Neuronal stem cell (in vitro differentiated cells): ENCODE results near the gene RING1.

ENCODE experiments used
- DNase-seq: peaks from one replicate; pipeline ENCODE4 v3.0.0-alpha.2; 2013; ENCODE audit warnings: low spot score
- H2AFZ ChIP-seq: one replicate; pipeline ENCODE4 v1.6.1; 2013; ENCODE audit warnings: mild to moderate bottlenecking, low read length, inconsistent platforms
- H2AK5ac ChIP-seq: 2 replicates; pipeline ENCODE4 v1.6.1; 2013; ENCODE audit warnings: low read depth, mild to moderate bottlenecking, inconsistent platforms, low read length, moderate library complexity, mixed read lengths
- H2BK120ac ChIP-seq: 2 replicates; pipeline ENCODE4 v1.6.1; 2013; ENCODE audit warnings: low read depth, mild to moderate bottlenecking, inconsistent platforms, low read length, moderate library complexity, mixed read lengths
- H2BK12ac ChIP-seq: one replicate; pipeline ENCODE4 v1.6.1; 2013; ENCODE audit warnings: low read length, inconsistent platforms
- H2BK15ac ChIP-seq: 2 replicates; pipeline ENCODE4 v1.6.1; 2013; ENCODE audit warnings: mild to moderate bottlenecking, low read length, inconsistent platforms, mixed read lengths
- H2BK5ac ChIP-seq: one replicate; pipeline ENCODE4 v1.6.1; 2013; ENCODE audit warnings: inconsistent platforms, mild to moderate bottlenecking, low read length, moderate library complexity
- H3K14ac ChIP-seq: one replicate; pipeline ENCODE4 v1.6.1; 2013; ENCODE audit warnings: low read length, inconsistent platforms
- H3K18ac ChIP-seq: 2 replicates; pipeline ENCODE4 v1.6.1; 2013; ENCODE audit warnings: low read length, inconsistent platforms
- H3K23ac ChIP-seq: 2 replicates; pipeline ENCODE4 v1.6.1; 2013; ENCODE audit warnings: low read depth, mild to moderate bottlenecking, mixed read lengths, low read length, inconsistent platforms; ENCODE audit not compliant: poor library complexity
- H3K27ac ChIP-seq: replicated peaks from 3 replicates; pipeline ENCODE4 v1.5.1; 2013; ENCODE audit warnings: low read length, inconsistent platforms
- H3K27me3 ChIP-seq, 3 experiments: 2 replicates each; pipeline ENCODE4 v1.6.1; 2013; ENCODE audit warnings: low read length in 3 of 3, mild to moderate bottlenecking in 2 of 3, inconsistent platforms in 1 of 3, low read depth in 1 of 3, mixed read lengths in 1 of 3, moderate library complexity in 1 of 3; ENCODE audit not compliant: control insufficient read depth in 3 of 3, insufficient read depth in 3 of 3
- H3K36me3 ChIP-seq, 2 donors: replicated peaks in 1 of 2; 2 replicates each; pipeline ENCODE4 v1.6.1; 2013; ENCODE audit warnings: low read length in 2 of 2; ENCODE audit not compliant: control insufficient read depth in 2 of 2, insufficient read depth in 2 of 2
- H3K4ac ChIP-seq: 2 replicates; pipeline ENCODE4 v1.6.1; 2013; ENCODE audit warnings: inconsistent platforms, mild to moderate bottlenecking, low read length, moderate library complexity
- H3K4me1 ChIP-seq, 2 donors: 1 replicate in 1 of 2; 2 replicates in 1 of 2; pipeline ENCODE4 v1.6.1; 2013; ENCODE audit warnings: low read length in 2 of 2, low read depth in 1 of 2; ENCODE audit not compliant: control insufficient read depth in 2 of 2, insufficient read depth in 1 of 2
- H3K4me2 ChIP-seq: one replicate; pipeline ENCODE4 v1.6.1; 2013; ENCODE audit warnings: mild to moderate bottlenecking, low read length, inconsistent platforms; ENCODE audit not compliant: insufficient read depth, poor library complexity, severe bottlenecking
- H3K4me3 ChIP-seq, 2 donors: 2 replicates each; pipeline ENCODE4 v1.5.1; 2013; ENCODE audit warnings: low read length in 2 of 2, mild to moderate bottlenecking in 2 of 2, inconsistent platforms in 1 of 2, moderate library complexity in 1 of 2
- H3K79me1 ChIP-seq: one replicate; pipeline ENCODE4 v1.6.1; 2013; ENCODE audit warnings: low read depth, mild to moderate bottlenecking, inconsistent platforms, low read length, moderate library complexity
- H3K9ac ChIP-seq: one replicate; pipeline ENCODE4 v1.6.1; 2013; ENCODE audit warnings: mild to moderate bottlenecking, low read depth, low read length, inconsistent platforms; ENCODE audit not compliant: poor library complexity
- H3K9me3 ChIP-seq, 2 donors: replicated peaks in 1 of 2; 2 replicates each; pipeline versions ENCODE3 to v1.6.1; 2013; ENCODE audit warnings: low read length in 2 of 2, mild to moderate bottlenecking in 2 of 2, inconsistent platforms in 1 of 2, low read depth in 1 of 2, mixed read lengths in 1 of 2, moderate library complexity in 1 of 2; ENCODE audit not compliant: control insufficient read depth in 2 of 2, insufficient read depth in 1 of 2
- H4K8ac ChIP-seq: one replicate; pipeline ENCODE4 v1.6.1; 2013; ENCODE audit warnings: low read depth, mild to moderate bottlenecking, inconsistent platforms, low read length, moderate library complexity
- H4K91ac ChIP-seq: one replicate; pipeline ENCODE4 v1.6.1; 2013; ENCODE audit warnings: low read length, low read depth, mild to moderate bottlenecking, inconsistent platforms; ENCODE audit not compliant: poor library complexity
- WGBS, 2 donors: extraction: QIAGEN DNeasy Blood & Tissue Kit; methylation state at CpG; one replicate each; pipeline ENCODE4 v1.1.7; 2013; ENCODE audit warnings: missing lambda C conversion rate in 2 of 2, mixed read lengths in 1 of 2; ENCODE audit not compliant: insufficient read length in 2 of 2, insufficient replicate concordance in 1 of 2; ENCODE audit errors: extremely low coverage in 2 of 2; 5-methylcytosine and 5-hydroxymethylcytosine counted together

The RING1 gene

GRCh38 chr6:33198159-33198852 is 10.0 kb upstream of the RING1 start:
- H3K4ac ChIP-seq, result no peak overlapping the region
- no peak overlapping the region for H2AFZ ChIP-seq

GRCh38 chr6:33198853-33199436 is 9.4 kb upstream of the RING1 start:
- peak overlapping the region; percentile 90 for H3K4me2 ChIP-seq
- H3K4ac ChIP-seq, result no peak overlapping the region
- H3K9ac ChIP-seq, result no peak overlapping the region
- H2BK120ac ChIP-seq, result no peak overlapping the region
- H2BK15ac ChIP-seq, result no peak overlapping the region
- no peaks in the 10 kb centered on the region for H3K9me3 ChIP-seq
- H3K79me1 ChIP-seq, result peaks cover 17% of the 10 kb centered on the region
- H2AFZ ChIP-seq, result no peak overlapping the region
- no peak overlapping the region for H2AK5ac ChIP-seq
- no CpG with 5 or more reads among the region's 3 CpGs for WGBS, 2 donors
- no peak overlapping the region for H3K18ac ChIP-seq
- no peak overlapping the region for H2BK12ac ChIP-seq
- no peak for DNase-seq
- H3K4me3 ChIP-seq, result peak overlapping the region in 1 of 2 donors; percentile 91
- no peaks in the 10 kb centered on the region for H3K27me3 ChIP-seq
- no peak overlapping the region for H4K8ac ChIP-seq
- H3K14ac ChIP-seq, result no peak overlapping the region
- H4K91ac ChIP-seq, result no peak overlapping the region
- H3K4me1 ChIP-seq, result peaks cover 11 to 25% of the 10 kb centered on the region in 2 donors
- no peak overlapping the region for H3K23ac ChIP-seq
- H3K27ac ChIP-seq, result no peak overlapping the region
- H2BK5ac ChIP-seq, result no peak overlapping the region
- peaks cover 47 to 62% of the 10 kb centered on the region in 2 donors for H3K36me3 ChIP-seq

More at GRCh38 chr6:33198159-33198852, 10.0 kb upstream of the RING1 start:
- Histone ChIP-seq H3K4me1 (peaks cover 9 to 19% of the 10 kb centered on the region in 2 donors), H3K9me3 (no peaks in the 10 kb centered on the region), H3K36me3 (peaks cover 41 to 61% of the 10 kb centered on the region in 2 donors), H3K79me1 (peaks cover 17% of the 10 kb centered on the region), H3K18ac (no peak overlapping the region), H3K4me3 (no peak overlapping the region), H2BK120ac (no peak overlapping the region), H3K27ac (no peak overlapping the region), H3K27me3 (no peaks in the 10 kb centered on the region), H4K8ac (no peak overlapping the region), H2BK5ac (no peak overlapping the region), H2BK15ac (no peak overlapping the region), H2BK12ac (no peak overlapping the region), H3K9ac (no peak overlapping the region), H3K14ac (no peak overlapping the region), H3K4me2 (no peak overlapping the region), H2AK5ac (no peak overlapping the region), H3K23ac (no peak overlapping the region), H4K91ac (no peak overlapping the region)
- WGBS, 2 donors, result no CpG with 5 or more reads among the region's 6 CpGs
- no peak for DNase-seq

- H3K27me3 ChIP-seq, result no peaks in the 10 kb centered on the region
- peak overlapping the region; percentile 48 for H3K18ac ChIP-seq
- peak overlapping the region; percentile 56 for H2BK5ac ChIP-seq
- peaks cover 14 to 28% of the 10 kb centered on the region in 2 donors for H3K4me1 ChIP-seq
- H2BK12ac ChIP-seq, result no peak overlapping the region
- no peak overlapping the region for H2BK120ac ChIP-seq
- H3K9ac ChIP-seq, result peak overlapping the region; percentile 87
- H3K4ac ChIP-seq, result no peak overlapping the region
- no peak overlapping the region for H4K91ac ChIP-seq
- no CpG with 5 or more reads among the region's 26 CpGs for WGBS, 2 donors
- H3K79me1 ChIP-seq, result peaks cover 17% of the 10 kb centered on the region
- H2BK15ac ChIP-seq, result no peak overlapping the region
- H2AFZ ChIP-seq, result peak overlapping the region; percentile 94
- no peaks in the 10 kb centered on the region for H3K9me3 ChIP-seq
- H3K27ac ChIP-seq, result peak overlapping the region; percentile 97
- peak overlapping the region; percentile 91 to 96 for H3K4me3 ChIP-seq
- no peak for DNase-seq
- no peak overlapping the region for H4K8ac ChIP-seq
- H3K36me3 ChIP-seq, result peaks cover 42 to 57% of the 10 kb centered on the region in 2 donors
- H3K4me2 ChIP-seq, result peak overlapping the region; percentile 90
- no peak overlapping the region for H3K14ac ChIP-seq
- peak overlapping the region; percentile 34 for H2AK5ac ChIP-seq
- H3K23ac ChIP-seq, result no peak overlapping the region
Observed at GRCh38 chr6:33199687-33200218, 8.5 kb upstream of the RING1 start.
